ENCODE data around the gene GJC1. TPM values are rescaled to one million over a fixed set of nuclear protein-coding genes. Genes with fewer than 3 reads are reported as not detected.

GJC1 gene
- total RNA-seq, 4 donors from 2014 or later = 2.1 to 9.2 (median 4.6) TPM

- Histone ChIP-seq H3K27me3 (peaks cover 0 to 15% (median 8%) of the 10 kb centered on the region in 3 donors), H3K4me3 (no peak overlapping the region), H3K9me3 (no peaks in the 10 kb centered on the region), H3K36me3 (no peaks in the 10 kb centered on the region), H3K27ac (no peak overlapping the region), H3K4me1 (peaks cover 4 to 5% of the 10 kb centered on the region in 2 donors)
- in situ Hi-C loops (cut with MboI; ENCODE audit: low sequenced_read_pairs in 4 of 4) = loop anchor here (5.0 to 25.0 kb wide), 4 partner anchors 94 to 267 kb away; no protein-coding TSS in a partner anchor
- TF ChIP-seq POLR2A (IDR thresholded peaks at IDR 0.05) (no peak), CTCF (IDR thresholded peaks at IDR 0.05 in 4 of 5, conservative IDR thresholded peaks at IDR 0.05 in 1 of 5) (no peak)
- no peak for ATAC-seq
- DNase-seq = no peak
- intact Hi-C loops (cut with DNase I; ENCODE audit: low total_unique reads) = no loop called here
These were observed 59.7 kb downstream of the GJC1 start for GRCh38 chr17:44770166-44770925.

- in situ Hi-C loops (cut with MboI; ENCODE audit: low sequenced_read_pairs in 4 of 4) (loop anchor here (5.0 to 25.0 kb wide), 4 partner anchors 95 to 268 kb away; no protein-coding TSS in a partner anchor), intact Hi-C loops (cut with DNase I; ENCODE audit: low total_unique reads) (no loop called here)
- H3K27me3 ChIP-seq = peaks cover 0 to 15% (median 8%) of the 10 kb centered on the region in 3 donors
- H3K9me3 ChIP-seq = no peaks in the 10 kb centered on the region
- no peaks in the 10 kb centered on the region for H3K4me1 ChIP-seq
- ATAC-seq = no peak
- TF ChIP-seq CTCF (IDR thresholded peaks at IDR 0.05 in 4 of 5, conservative IDR thresholded peaks at IDR 0.05 in 1 of 5) = no peak
- no peak for TF ChIP-seq POLR2A (IDR thresholded peaks at IDR 0.05)
- no peak overlapping the region for H3K27ac ChIP-seq
- H3K36me3 ChIP-seq = no peaks in the 10 kb centered on the region
- no peak for DNase-seq
- H3K4me3 ChIP-seq = no peak overlapping the region
These were observed 60.4 kb downstream of the GJC1 start for GRCh38 chr17:44769647-44770084.

GRCh38 chr17:44769230-44769629 is 60.9 kb downstream of the GJC1 start:
- no peaks in the 10 kb centered on the region for H3K36me3 ChIP-seq
- no peak overlapping the region for H3K4me3 ChIP-seq
- in situ Hi-C loops (cut with MboI; ENCODE audit: low sequenced_read_pairs in 4 of 4) = loop anchor here in 1 of 4 donors (25.0 kb wide), 1 partner anchor 268 kb away; no protein-coding TSS in a partner anchor
- intact Hi-C loops (cut with DNase I; ENCODE audit: low total_unique reads) = no loop called here
- H3K9me3 ChIP-seq = no peaks in the 10 kb centered on the region
- H3K27ac ChIP-seq = no peak overlapping the region
- DNase-seq (no peak), ATAC-seq (no peak)
- no peaks in the 10 kb centered on the region for H3K4me1 ChIP-seq
- TF ChIP-seq POLR2A (IDR thresholded peaks at IDR 0.05) (no peak), CTCF (IDR thresholded peaks at IDR 0.05 in 4 of 5, conservative IDR thresholded peaks at IDR 0.05 in 1 of 5) (no peak)
- H3K27me3 ChIP-seq = peaks cover 0 to 15% (median 8%) of the 10 kb centered on the region in 3 donors

- peaks cover 0 to 9% (median 7%) of the 10 kb centered on the region in 3 donors for H3K27me3 ChIP-seq
- H3K4me3 ChIP-seq = no peak overlapping the region
- DNase-seq (no peak), ATAC-seq (no peak)
- TF ChIP-seq POLR2A (IDR thresholded peaks at IDR 0.05) = no peak
- TF ChIP-seq CTCF (IDR thresholded peaks at IDR 0.05 in 4 of 5, conservative IDR thresholded peaks at IDR 0.05 in 1 of 5) = no peak
- no peaks in the 10 kb centered on the region for H3K36me3 ChIP-seq
- in situ Hi-C loops (cut with MboI; ENCODE audit: low sequenced_read_pairs in 4 of 4) = loop anchor here in 1 of 4 donors (25.0 kb wide), 1 partner anchor 269 kb away; no protein-coding TSS in a partner anchor
- no peaks in the 10 kb centered on the region for H3K9me3 ChIP-seq
- no peak overlapping the region for H3K27ac ChIP-seq
- H3K4me1 ChIP-seq = no peaks in the 10 kb centered on the region
- intact Hi-C loops (cut with DNase I; ENCODE audit: low total_unique reads) = no loop called here
These were observed 61.5 kb downstream of the GJC1 start for GRCh38 chr17:44768505-44769142.

Measured in gastrocnemius medialis (tissue), 4 donors.